Brain microvascular endothelial cell (primary cell): Measurements from ENCODE around the gene GEMIN4.
A peak's percentile ranks its signal among the peaks of the same experiment; 100 is the strongest.
"Not testable (repeated sequence)": the region's sequence is repeated elsewhere in the genome, so short reads cannot be mapped to it uniquely, and the experiment has no call there.

Experiments used
- DNase-seq: peaks from one replicate; pipeline ENCODE4 v3.0.0-alpha.2; 2020
- H3K27ac ChIP-seq: fragments of 250-450 bp; sonication (Bioruptor Pico); 2 replicates; pipeline ENCODE4 v1.5.1; 2020; ENCODE audit warnings: mild to moderate bottlenecking, moderate library complexity
- H3K27me3 ChIP-seq: fragments of 250-450 bp; sonication (Bioruptor Pico); replicated peaks from 2 replicates; pipeline ENCODE4 v1.5.1; 2020; ENCODE audit warnings: mild to moderate bottlenecking
- H3K36me3 ChIP-seq: fragments of 250-450 bp; sonication (Bioruptor Pico); replicated peaks from 2 replicates; pipeline ENCODE4 v1.5.1; 2020; ENCODE audit warnings: mild to moderate bottlenecking
- H3K4me3 ChIP-seq: 2 replicates; pipeline ENCODE4 v1.5.1; 2011; ENCODE audit warnings: low read depth, mild to moderate bottlenecking, control low read depth, low read length, moderate library complexity
- in situ Hi-C: cut with HindIII; loops from 2 replicates; pipeline ENCODE4 v1.10.0; 2017; ENCODE audit warnings: low sequenced_read_pairs, low pct_ligation_motif_present
- TF ChIP-seq, protein P1 (sequence below): IDR thresholded peaks from 2 replicates; pipeline ENCODE4 v1.5.1; 2011; ENCODE audit warnings: low read depth, mild to moderate bottlenecking, moderate library complexity, low read length, control low read depth, inconsistent platforms; ENCODE audit errors: missing control alignments

GEMIN4 gene

DNA sequence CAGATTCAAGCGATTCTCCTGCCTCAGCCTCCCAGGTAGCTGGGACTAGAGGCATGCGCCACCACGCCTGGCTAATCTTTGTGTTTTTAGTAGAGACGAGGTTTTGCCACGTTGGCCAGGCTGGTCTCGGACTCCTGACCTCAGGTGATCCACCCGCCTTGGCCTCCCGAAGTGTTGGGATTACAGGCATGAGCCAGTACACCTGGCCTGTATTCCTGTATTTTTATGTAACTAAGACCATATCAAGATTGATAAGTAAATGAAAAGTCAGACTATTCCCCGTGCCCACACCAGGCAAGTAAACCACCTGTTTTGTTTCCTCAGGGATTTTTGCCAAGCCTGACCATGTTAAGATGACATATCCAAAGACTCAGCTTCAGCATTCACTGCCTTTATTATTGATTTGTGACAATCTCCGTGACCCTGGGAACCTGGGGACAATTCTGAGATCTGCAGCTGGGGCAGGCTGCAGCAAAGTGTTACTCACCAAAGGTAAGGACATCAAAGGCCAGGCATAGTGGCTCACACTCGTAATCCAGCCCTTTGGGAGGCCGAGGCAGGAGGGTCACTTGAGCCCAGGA is 35.7 kb upstream of the GEMIN4 start:
- no peak for DNase-seq
- TF ChIP-seq, protein P1, sequence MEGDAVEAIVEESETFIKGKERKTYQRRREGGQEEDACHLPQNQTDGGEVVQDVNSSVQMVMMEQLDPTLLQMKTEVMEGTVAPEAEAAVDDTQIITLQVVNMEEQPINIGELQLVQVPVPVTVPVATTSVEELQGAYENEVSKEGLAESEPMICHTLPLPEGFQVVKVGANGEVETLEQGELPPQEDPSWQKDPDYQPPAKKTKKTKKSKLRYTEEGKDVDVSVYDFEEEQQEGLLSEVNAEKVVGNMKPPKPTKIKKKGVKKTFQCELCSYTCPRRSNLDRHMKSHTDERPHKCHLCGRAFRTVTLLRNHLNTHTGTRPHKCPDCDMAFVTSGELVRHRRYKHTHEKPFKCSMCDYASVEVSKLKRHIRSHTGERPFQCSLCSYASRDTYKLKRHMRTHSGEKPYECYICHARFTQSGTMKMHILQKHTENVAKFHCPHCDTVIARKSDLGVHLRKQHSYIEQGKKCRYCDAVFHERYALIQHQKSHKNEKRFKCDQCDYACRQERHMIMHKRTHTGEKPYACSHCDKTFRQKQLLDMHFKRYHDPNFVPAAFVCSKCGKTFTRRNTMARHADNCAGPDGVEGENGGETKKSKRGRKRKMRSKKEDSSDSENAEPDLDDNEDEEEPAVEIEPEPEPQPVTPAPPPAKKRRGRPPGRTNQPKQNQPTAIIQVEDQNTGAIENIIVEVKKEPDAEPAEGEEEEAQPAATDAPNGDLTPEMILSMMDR = no peak
- H3K27ac ChIP-seq = no peak overlapping the region
- in situ Hi-C loops = loop anchor here (25.0 kb wide), 1 partner anchor 200 kb away; the partner anchor contains the start of genes NXN and TIMM22
- H3K36me3 ChIP-seq = peaks cover 24% of the 10 kb centered on the region
- H3K4me3 ChIP-seq = no peak overlapping the region
- no peaks in the 10 kb centered on the region for H3K27me3 ChIP-seq

DNA sequence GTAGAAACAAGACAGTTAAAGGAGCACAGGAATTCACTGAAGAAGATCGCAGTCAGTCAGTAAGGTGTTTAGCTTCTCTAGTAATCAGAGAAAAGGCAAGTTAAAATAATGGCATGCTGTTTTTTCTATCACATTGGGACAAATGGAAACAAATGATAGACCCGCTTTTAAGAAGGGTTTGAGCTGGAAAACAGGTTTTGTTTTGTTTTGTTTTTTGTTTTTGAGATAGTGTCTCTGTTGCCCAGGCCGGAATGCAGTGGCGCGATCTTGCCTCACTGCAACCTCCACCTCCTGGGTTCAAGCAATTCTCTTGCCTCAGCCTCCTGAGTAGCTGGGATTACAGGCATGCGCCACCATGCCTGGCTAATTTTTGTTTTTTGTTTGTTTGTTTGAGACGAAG is 33.8 kb upstream of the GEMIN4 start:
- H3K4me3 ChIP-seq, DNase-seq, H3K27me3 ChIP-seq, H3K27ac ChIP-seq: not testable (repeated sequence)
- in situ Hi-C loops = loop anchor here (25.0 kb wide), 1 partner anchor 201 kb away; the partner anchor contains the start of genes NXN and TIMM22
- H3K36me3 ChIP-seq = peaks cover 11% of the 10 kb centered on the region

DNA sequence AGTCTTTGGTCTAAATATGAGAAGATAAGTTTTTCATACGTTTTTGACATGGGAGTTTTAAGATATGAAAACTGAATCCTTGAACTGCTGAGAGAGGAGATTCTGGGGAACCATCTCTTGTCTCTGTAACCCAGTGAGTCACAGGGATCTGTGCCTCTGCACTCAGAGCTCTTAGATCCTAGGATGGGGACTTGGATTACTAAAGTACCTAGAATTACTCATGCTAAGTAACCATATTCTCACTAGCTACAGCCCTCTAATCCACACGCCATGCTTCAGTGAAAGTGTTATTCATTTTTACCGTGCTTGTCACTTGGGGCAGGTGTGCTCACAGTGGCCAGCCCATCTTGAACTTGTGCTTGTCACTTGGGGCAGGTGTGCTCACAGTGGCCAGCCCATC is 32.1 kb upstream of the GEMIN4 start:
- DNase-seq = no peak
- Histone ChIP-seq H3K36me3 (peaks cover 8% of the 10 kb centered on the region), H3K27ac (no peak overlapping the region)

DNA sequence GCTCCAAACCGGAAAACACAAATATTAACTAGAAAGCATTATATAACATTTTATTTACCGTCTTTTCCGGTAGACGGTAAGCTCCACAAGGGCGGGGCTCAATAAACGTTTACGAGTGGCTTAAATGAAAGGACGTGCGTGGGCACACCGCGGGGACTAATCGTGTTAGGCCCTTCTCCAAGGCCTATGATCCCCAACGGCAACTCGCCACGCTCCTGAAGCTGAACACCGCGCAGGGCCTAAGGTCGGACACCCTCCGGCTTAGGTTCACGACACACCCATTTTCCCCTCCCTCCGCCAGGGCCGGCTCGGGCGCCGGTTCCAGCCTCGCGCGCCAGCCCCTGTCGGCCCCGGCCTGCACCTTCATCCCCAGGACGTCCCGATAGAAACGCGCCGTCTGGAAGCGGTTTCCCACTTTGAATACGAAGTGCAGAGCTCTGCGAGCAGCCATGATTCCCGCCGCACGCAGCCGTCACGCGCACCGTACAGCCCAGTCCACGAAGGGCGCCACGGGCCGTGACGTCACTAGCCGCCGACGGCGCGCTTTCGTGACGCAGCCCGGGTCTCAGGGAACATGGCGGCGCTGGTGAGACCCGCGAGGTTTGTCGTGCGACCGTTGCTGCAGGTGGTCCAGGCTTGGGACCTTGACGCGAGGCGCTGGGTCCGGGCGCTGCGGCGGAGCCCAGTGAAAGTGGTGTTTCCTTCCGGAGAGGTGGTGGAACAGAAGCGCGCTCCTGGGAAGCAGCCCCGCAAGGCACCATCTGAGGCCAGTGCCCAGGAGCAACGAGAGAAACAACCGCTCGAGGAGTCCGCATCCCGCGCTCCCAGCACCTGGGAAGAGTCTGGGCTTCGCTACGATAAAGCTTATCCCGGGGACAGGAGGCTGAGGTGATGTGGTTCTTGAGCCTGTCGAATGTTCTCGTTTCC is 30.0 kb upstream of the GEMIN4 start, which contains the start of the genes GLOD4 and MRM3:
GLOD4 (minus strand) TSS at position 476 of the 927 bp plus-strand sequence; CDS start at position 451, 25 bp downstream.
MRM3 (plus strand) TSS at position 549 of the 927 bp plus-strand sequence; CDS start at position 575, 26 bp downstream.
- H3K27me3 ChIP-seq = no peaks in the 10 kb centered on the region
- peak within 1 kb of the TSS; percentile 99 for H3K4me3 ChIP-seq
- in situ Hi-C loops = loop anchor here (25.0 kb wide), 1 partner anchor 205 kb away; the partner anchor contains the start of genes NXN and TIMM22
- peak; percentile 88 for DNase-seq
- peak within 1 kb of the TSS; percentile 46 for H3K27ac ChIP-seq
- TF ChIP-seq, protein P1 = peak; percentile 6
- peaks cover 9% of the 10 kb centered on the region for H3K36me3 ChIP-seq

More for the DNA sequence above, 32.1 kb upstream of the GEMIN4 start:
- Histone ChIP-seq H3K27me3 (no peaks in the 10 kb centered on the region), H3K4me3 (no peak overlapping the region)
- in situ Hi-C loops = loop anchor here (25.0 kb wide), 1 partner anchor 203 kb away; the partner anchor contains the start of genes NXN and TIMM22
- TF ChIP-seq, protein P1 = no peak

DNA sequence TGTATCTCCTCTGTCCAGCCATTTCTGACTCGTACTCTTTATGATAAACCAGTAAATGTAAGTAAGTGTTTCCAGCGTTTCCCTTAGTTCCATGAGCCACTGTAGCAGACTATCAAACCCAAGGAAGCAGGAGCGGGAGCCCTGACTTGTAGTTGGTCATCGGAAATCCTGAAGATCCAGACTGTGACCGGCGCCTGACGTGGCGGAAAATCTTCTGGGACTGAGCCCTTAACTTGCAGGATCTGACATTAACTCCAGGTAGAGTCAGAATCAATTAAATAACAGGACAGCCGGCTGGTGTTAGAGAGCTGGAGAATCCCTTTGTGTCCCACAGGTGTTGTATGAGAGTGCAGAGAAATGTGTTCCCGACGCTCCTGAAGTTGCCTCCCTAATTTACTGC is 26.0 kb upstream of the GEMIN4 start:
- no peaks in the 10 kb centered on the region for H3K27me3 ChIP-seq
- in situ Hi-C loops = loop anchor here (25.0 kb wide), 1 partner anchor 209 kb away; the partner anchor contains the start of genes NXN and TIMM22
- H3K4me3 ChIP-seq = no peak overlapping the region
- peaks cover 27% of the 10 kb centered on the region for H3K36me3 ChIP-seq
- H3K27ac ChIP-seq = no peak overlapping the region
- no peak for DNase-seq
- TF ChIP-seq, protein P1 = no peak

DNA sequence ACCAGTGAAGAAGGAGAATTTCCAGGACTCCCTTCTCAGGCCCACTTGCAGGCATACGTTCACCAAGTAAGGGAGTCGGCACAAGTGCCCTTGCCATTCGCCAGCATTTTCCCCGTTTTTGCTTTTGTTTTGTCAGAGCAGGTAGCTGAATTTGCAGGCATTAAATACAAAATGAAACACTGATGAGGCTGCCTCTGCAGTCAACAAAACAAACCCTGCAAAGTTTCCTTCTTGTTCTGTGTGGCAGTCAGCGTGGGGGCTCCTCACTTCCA is 22.2 kb upstream of the GEMIN4 start:
- Histone ChIP-seq H3K4me3 (no peak overlapping the region), H3K36me3 (peaks cover 49% of the 10 kb centered on the region), H3K27me3 (no peaks in the 10 kb centered on the region), H3K27ac (no peak overlapping the region)
- in situ Hi-C loops = no loop called here
- DNase-seq = no peak
- TF ChIP-seq, protein P1 = no peak
